LNCaP clone FGC (cell line): ENCODE measurements around the gene TBX5.

Experiments used
- DNase-seq: peaks from one replicate; pipeline ENCODE4 v3.0.0-alpha.2; 2011; ENCODE audit warnings: low read depth
- H3K4me3 ChIP-seq: 2 replicates; pipeline ENCODE4 v1.5.1; 2011; ENCODE audit warnings: mild to moderate bottlenecking, low read depth, low read length, control low read depth
- TF ChIP-seq, protein P1 (sequence below): IDR thresholded peaks from 2 replicates; pipeline ENCODE4 v1.5.1; 2012; ENCODE audit warnings: mild to moderate bottlenecking; ENCODE audit not compliant: control insufficient read depth, insufficient read depth; ENCODE audit errors: extremely low read depth

The TBX5 gene

DNA sequence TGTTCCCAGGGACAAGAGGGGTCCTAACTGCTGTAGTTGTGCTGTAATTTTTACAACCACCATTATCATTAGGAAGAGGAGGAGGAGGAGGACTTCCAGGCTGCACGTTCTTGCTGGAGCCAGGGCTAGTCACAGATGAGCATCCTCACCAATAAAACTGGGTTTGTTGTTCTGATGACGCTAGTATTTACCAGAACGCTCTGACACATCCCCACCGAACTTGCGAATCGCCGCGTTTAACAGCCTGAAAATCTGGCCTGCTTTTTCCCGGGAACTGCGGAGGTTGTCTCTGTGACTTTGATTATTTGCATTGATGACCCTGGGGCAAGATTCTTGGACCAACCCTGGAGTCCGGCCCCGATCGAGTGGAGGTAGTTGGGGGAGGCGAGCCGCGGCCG lies 10.2 kb downstream of the TBX5 start:
- TF ChIP-seq, protein P1, sequence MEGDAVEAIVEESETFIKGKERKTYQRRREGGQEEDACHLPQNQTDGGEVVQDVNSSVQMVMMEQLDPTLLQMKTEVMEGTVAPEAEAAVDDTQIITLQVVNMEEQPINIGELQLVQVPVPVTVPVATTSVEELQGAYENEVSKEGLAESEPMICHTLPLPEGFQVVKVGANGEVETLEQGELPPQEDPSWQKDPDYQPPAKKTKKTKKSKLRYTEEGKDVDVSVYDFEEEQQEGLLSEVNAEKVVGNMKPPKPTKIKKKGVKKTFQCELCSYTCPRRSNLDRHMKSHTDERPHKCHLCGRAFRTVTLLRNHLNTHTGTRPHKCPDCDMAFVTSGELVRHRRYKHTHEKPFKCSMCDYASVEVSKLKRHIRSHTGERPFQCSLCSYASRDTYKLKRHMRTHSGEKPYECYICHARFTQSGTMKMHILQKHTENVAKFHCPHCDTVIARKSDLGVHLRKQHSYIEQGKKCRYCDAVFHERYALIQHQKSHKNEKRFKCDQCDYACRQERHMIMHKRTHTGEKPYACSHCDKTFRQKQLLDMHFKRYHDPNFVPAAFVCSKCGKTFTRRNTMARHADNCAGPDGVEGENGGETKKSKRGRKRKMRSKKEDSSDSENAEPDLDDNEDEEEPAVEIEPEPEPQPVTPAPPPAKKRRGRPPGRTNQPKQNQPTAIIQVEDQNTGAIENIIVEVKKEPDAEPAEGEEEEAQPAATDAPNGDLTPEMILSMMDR, result no peak
- DNase-seq, result no peak
- peak overlapping the region; percentile 21; the same call in 1 of the 2 replicates for H3K4me3 ChIP-seq

DNA sequence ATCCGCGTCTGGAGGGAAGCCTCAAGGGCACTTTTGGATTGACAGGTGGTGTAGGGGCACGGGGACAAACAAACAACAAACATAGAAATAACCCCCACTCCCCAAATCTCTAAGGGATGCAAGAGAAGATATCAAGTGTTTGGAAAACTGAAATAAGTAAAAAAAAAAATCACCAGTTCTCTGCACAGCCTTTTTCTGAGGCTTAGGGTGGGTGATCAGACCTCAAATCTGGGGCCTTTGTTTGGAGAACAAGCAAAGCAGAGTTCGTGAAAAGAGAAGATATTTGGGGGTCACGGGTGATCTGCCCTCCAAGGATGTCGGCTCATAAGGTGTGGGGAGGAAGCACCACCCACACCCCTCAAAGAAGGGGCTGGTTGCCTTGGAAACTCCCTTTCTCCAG lies 10.7 kb downstream of the TBX5 start:
- H3K4me3 ChIP-seq, result no peak overlapping the region
- TF ChIP-seq, protein P1, result no peak
- no peak for DNase-seq

DNA sequence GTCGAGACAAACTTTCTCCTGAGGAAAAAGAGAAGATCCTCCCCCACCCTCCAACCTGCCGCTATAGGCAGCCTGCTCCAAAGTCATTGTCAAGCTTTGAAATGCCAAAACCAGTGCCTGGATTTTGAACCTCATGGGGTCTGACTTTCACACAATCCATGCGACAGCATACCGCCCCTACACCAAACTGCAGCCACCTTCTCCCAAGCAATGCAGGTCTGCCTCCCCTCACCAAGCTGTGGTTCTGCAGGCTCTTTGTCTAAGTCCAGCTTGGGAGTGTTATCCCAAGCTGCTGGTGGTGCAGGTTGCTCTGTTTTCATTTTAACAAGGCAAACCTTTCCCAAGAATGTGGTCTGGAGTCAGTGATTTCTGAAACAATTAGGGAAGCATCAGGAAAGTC lies 12.4 kb downstream of the TBX5 start:
- DNase-seq, result no peak
- no peak overlapping the region for H3K4me3 ChIP-seq
- TF ChIP-seq, protein P1, result no peak

DNA sequence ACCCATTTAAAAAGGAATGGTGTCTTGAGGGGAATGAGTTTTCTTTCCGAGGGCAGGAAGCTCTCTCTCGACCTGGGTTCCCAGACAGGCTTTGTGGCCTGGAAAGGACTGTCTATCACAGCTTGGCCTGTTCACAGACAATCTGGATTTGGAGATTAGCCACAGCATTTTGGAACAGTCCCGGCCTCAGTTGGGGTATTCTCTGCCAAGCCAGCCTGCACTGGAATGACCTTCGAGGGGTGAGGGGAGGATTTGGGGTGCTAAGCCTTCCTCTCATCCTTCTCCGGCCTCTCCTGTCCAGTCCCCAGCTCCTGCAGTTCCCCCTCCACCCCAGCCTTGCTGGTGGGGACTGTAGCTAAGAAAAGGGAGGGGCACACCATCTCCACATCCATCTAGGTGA lies 13.0 kb downstream of the TBX5 start:
- no peak overlapping the region for H3K4me3 ChIP-seq
- DNase-seq, result no peak
- TF ChIP-seq, protein P1, result no peak

DNA sequence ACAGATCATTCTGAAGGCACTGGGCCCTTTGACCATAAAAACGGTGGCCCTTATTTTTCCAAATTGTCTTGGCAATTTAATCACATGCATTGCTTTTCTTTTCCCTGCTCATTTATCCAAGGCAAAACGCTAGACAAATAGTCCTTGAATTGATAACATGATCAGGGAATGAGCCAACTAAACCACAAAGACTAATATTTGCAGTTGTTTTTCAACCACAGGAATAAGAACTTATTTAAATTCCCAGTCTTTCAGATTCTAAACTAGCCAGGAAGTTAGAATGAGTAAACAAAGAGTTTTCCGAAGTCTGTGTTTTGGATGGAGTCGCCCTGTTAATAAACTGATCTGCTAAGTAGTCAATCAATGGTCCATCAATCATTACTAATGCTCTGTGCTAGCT lies 14.9 kb downstream of the TBX5 start:
- no peak for DNase-seq
- TF ChIP-seq, protein P1, result no peak
- H3K4me3 ChIP-seq, result no peak overlapping the region

DNA sequence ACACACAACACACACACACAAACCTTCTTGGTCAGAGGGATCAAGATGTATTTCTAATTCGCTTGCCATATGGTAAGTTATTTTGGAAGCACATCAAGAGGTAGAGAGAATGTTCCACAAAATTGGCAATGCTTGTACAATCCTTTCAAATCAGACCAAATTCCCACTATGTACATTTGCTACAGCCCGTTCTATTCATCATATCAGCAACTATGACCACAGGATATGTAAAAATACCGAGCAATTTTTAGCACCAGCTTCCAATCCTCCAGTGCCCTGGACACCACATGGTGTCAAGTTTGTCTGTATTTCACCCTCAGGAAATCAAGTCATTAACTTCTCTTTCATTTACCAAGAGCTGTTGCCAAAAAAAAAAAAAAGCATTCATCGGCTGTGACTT lies 21.2 kb downstream of the TBX5 start:
- H3K4me3 ChIP-seq, result no peak overlapping the region
- TF ChIP-seq, protein P1, result no peak
- no peak for DNase-seq

DNA sequence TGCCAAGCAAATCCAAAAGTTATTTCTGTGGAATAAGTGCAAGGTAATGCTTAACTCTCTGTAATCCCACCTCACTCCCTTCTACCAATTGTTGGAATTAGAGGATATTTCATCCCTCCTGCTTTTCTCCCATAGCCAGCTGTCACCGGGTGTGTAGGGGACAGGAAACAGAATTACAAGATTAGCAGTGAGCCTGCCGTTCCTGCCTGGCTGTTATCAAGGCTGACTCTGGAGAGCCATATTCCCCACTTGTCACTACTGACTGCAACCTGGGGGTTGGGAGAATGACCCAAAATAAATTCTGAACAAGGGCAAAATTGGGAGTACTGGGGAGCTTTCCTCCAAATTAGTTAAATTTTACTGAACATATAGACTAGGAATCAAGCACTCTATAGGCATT lies 24.8 kb downstream of the TBX5 start:
- DNase-seq, result no peak
- H3K4me3 ChIP-seq, result no peak overlapping the region
- TF ChIP-seq, protein P1, result no peak
